Liver (tissue), 9 donors: ENCODE data around the gene DCC. TPM values are rescaled to one million over a fixed set of nuclear protein-coding genes. Genes with fewer than 3 reads are reported as not detected.

Experiments used
- DNase-seq: peaks from one replicate; pipeline ENCODE4 v3.0.0-alpha.2; 2017; ENCODE audit warnings: low spot score
- H3K27ac ChIP-seq, 2 donors: one replicate each; pipeline ENCODE4 v1.7.0; 2013; ENCODE audit warnings: inconsistent platforms in 2 of 2, low read length in 2 of 2, control low read depth in 1 of 2, low read depth in 1 of 2, mild to moderate bottlenecking in 1 of 2
- H3K27me3 ChIP-seq, 4 donors: one replicate each; pipeline versions ENCODE4 v1.6.1 to v1.7.0; 2013; ENCODE audit warnings: low read length in 3 of 4, inconsistent platforms in 1 of 4, mild to moderate bottlenecking in 1 of 4, moderate library complexity in 1 of 4; ENCODE audit not compliant: control insufficient read depth in 4 of 4, insufficient read depth in 4 of 4
- H3K36me3 ChIP-seq, 4 donors: one replicate each; pipeline versions ENCODE4 v1.6.1 to v1.7.0; 2013; ENCODE audit warnings: low read length in 3 of 4, mild to moderate bottlenecking in 3 of 4, low read depth in 1 of 4, moderate library complexity in 1 of 4; ENCODE audit not compliant: control insufficient read depth in 4 of 4, insufficient read depth in 3 of 4
- H3K4me1 ChIP-seq, 4 donors: one replicate each; pipeline versions ENCODE4 v1.6.1 to v1.7.0; 2013; ENCODE audit warnings: low read length in 3 of 4, mild to moderate bottlenecking in 3 of 4, moderate library complexity in 1 of 4; ENCODE audit not compliant: control insufficient read depth in 4 of 4, insufficient read depth in 4 of 4
- H3K4me3 ChIP-seq, 3 donors: one replicate each; pipeline versions ENCODE4 v1.6.1 to v1.7.0; 2013; ENCODE audit warnings: low read length in 3 of 3, control low read depth in 1 of 3, low read depth in 1 of 3, mild to moderate bottlenecking in 1 of 3
- H3K9ac ChIP-seq, 2 donors: one replicate each; pipeline ENCODE4 v1.7.0; 2013; ENCODE audit warnings: low read length in 2 of 2, mild to moderate bottlenecking in 2 of 2, moderate library complexity in 2 of 2, control low read depth in 1 of 2, low read depth in 1 of 2
- H3K9me3 ChIP-seq, 4 donors: one replicate each; pipeline versions ENCODE4 v1.6.1 to v1.7.0; 2013; ENCODE audit warnings: low read length in 3 of 4; ENCODE audit not compliant: control insufficient read depth in 4 of 4
- EGR1 ChIP-seq, 2 donors: IDR thresholded peaks; 2 replicates each; pipeline ENCODE4 v1.6.1; 2016 to 2018; ENCODE audit warnings: antibody characterized with exemption in 2 of 2, low read depth in 2 of 2
- FOXA1 ChIP-seq: IDR thresholded peaks from 2 replicates; pipeline ENCODE4 v1.6.1; 2016; ENCODE audit warnings: antibody characterized with exemption
- FOXA2 ChIP-seq: IDR thresholded peaks from 2 replicates; pipeline ENCODE4 v1.6.1; 2016; ENCODE audit warnings: antibody characterized with exemption
- GABPA ChIP-seq, 2 donors: IDR thresholded peaks in 1 of 2; conservative IDR thresholded peaks in 1 of 2; 2 replicates each; pipeline ENCODE4 v1.6.1; 2016; ENCODE audit warnings: antibody characterized with exemption in 2 of 2, mild to moderate bottlenecking in 1 of 2, moderate library complexity in 1 of 2
- HNF4A ChIP-seq, 2 donors: conservative IDR thresholded peaks; 2 replicates each; pipeline ENCODE4 v1.6.1; 2016; ENCODE audit warnings: antibody characterized with exemption in 2 of 2, mild to moderate bottlenecking in 2 of 2
- HNF4G ChIP-seq: IDR thresholded peaks from 2 replicates; pipeline ENCODE4 v1.6.1; 2016; ENCODE audit warnings: antibody characterized with exemption
- NR2F2 ChIP-seq: IDR thresholded peaks from 2 replicates; pipeline ENCODE4 v1.6.1; 2016; ENCODE audit warnings: antibody characterized with exemption
- RAD21 ChIP-seq, 2 donors: IDR thresholded peaks; 2 replicates each; pipeline ENCODE4 v1.6.1; 2016; ENCODE audit warnings: antibody characterized with exemption in 2 of 2, mild to moderate bottlenecking in 2 of 2
- SP1 ChIP-seq: IDR thresholded peaks from 2 replicates; pipeline ENCODE4 v1.6.1; 2018; ENCODE audit warnings: antibody characterized with exemption, mild to moderate bottlenecking
- TAF1 ChIP-seq: conservative IDR thresholded peaks from 2 replicates; pipeline ENCODE4 v1.6.1; 2016; ENCODE audit warnings: antibody characterized with exemption, mild to moderate bottlenecking
- YY1 ChIP-seq: IDR thresholded peaks from 2 replicates; pipeline ENCODE4 v1.6.1; 2016; ENCODE audit warnings: antibody characterized with exemption, mild to moderate bottlenecking
- WGBS: extraction: QIAGEN DNeasy Blood & Tissue Kit; methylation state at CpG from one replicate; pipeline ENCODE4 v1.1.7; 2013; 5-methylcytosine and 5-hydroxymethylcytosine counted together
- polyA plus RNA-seq, 2 donors: library from polyadenylated mRNA; stranded (reverse) in 1 of 2; unstranded in 1 of 2; fragments of 200-250 nt in 1 of 2; fragments of >200 nt in 1 of 2; fragmentation: Nextera tagmentation in 1 of 2; extraction: Ambion mirVana in 1 of 2; gene quantifications; one replicate each; pipeline versions ENCODE4 v1.2.1 to v1.2.3, GENCODE V29; 2013 to 2015
- total RNA-seq, 2 donors: library from RNA; depleted of rRNA; stranded (reverse); fragments of >200 nt; gene quantifications; one replicate each; pipeline ENCODE4 v1.2.3, GENCODE V29; 2014
- TF ChIP-seq, protein P1 (sequence below): IDR thresholded peaks from 2 replicates; pipeline ENCODE4 v1.6.1; 2016; ENCODE audit warnings: antibody characterized with exemption
- TF ChIP-seq, protein P2 (sequence below): IDR thresholded peaks from 2 replicates; pipeline ENCODE4 v1.6.1; 2016; ENCODE audit warnings: antibody characterized with exemption
- TF ChIP-seq, protein P3 (sequence below): IDR thresholded peaks from 2 replicates; pipeline ENCODE4 v1.6.1; 2016; ENCODE audit warnings: antibody characterized with exemption, mild to moderate bottlenecking
- TF ChIP-seq, protein P4 (sequence below): fragments of 150-350 bp; IDR thresholded peaks from 2 replicates; pipeline ENCODE4 v1.5.1; 2017; ENCODE audit warnings: improper control_type of control experiment, low read depth, low read length; ENCODE audit not compliant: missing input control
- donor health status: healthy.
- donor health status: healthy.
- donor health status: healthy.
- donor health status: healthy.
- donor health status: healthy.

Gene DCC
- total and polyA plus RNA-seq, 4 donors = under 0.01 to 0.03 TPM; not detected in 2

DNA sequence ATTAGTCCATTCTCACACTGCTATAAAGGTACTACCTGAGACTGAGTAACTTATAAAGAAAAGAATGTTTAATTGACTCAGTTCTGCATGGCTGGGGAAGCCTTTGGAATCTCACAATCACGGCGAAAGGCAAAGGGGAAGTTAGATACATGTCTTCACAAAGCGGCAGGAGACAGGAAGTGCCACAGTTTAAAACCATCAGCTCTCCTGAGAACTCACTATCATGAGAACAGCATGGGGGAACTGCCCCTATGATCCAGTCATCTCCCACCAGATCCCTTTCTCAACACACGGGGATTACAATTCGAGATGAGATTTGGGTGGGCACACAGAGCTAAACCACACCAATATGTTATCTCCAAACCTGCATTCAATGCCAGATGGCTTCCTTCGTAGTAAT lies 716.1 kb downstream of the DCC start:
- H3K9ac ChIP-seq = no peak overlapping the region
- TF ChIP-seq FOXA2 (no peak), RAD21 (IDR thresholded peaks at IDR 0.05) (no peak), HNF4G (no peak), EGR1 (IDR thresholded peaks at IDR 0.05; ENCODE audit: low read depth in 2 of 2) (no peak)
- H3K27ac ChIP-seq = no peak overlapping the region
- WGBS = 73% methylated on average over 6 of the region's 6 CpGs
- no peaks in the 10 kb centered on the region for H3K9me3 ChIP-seq
- no peak overlapping the region for H3K4me3 ChIP-seq
- H3K36me3 ChIP-seq = no peaks in the 10 kb centered on the region
- no peaks in the 10 kb centered on the region for H3K4me1 ChIP-seq
- no peaks in the 10 kb centered on the region for H3K27me3 ChIP-seq
- no peak for DNase-seq

DNA sequence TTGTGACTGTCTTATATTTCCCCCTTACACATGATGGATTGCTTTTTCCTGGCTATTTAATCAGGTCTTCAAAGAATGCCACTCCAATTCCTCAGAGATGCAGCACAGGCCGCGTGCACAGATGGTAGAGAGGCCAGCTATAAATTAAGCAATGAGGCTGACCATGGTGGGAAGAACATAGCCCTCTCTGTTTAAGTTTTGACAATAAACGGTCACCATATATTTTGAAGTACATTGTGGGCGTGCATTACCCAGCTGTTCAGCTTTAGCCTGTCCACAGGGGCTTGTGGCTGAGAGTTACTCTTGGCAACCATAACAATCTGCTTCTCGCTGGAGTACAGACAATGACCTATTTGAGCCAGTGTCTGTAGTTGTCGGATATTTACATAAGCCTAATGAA lies 730.8 kb downstream of the DCC start:
- Histone ChIP-seq H3K36me3 (no peaks in the 10 kb centered on the region), H3K27me3 (no peaks in the 10 kb centered on the region), H3K9ac (no peak overlapping the region), H3K4me1 (no peaks in the 10 kb centered on the region), H3K27ac (no peak overlapping the region), H3K4me3 (no peak overlapping the region), H3K9me3 (no peaks in the 10 kb centered on the region)
- DNase-seq = no peak
- 73% methylated on average over 6 of the region's 6 CpGs for WGBS
- TF ChIP-seq, protein P1, sequence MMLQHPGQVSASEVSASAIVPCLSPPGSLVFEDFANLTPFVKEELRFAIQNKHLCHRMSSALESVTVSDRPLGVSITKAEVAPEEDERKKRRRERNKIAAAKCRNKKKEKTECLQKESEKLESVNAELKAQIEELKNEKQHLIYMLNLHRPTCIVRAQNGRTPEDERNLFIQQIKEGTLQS = no peak
- TF ChIP-seq, protein P2, sequence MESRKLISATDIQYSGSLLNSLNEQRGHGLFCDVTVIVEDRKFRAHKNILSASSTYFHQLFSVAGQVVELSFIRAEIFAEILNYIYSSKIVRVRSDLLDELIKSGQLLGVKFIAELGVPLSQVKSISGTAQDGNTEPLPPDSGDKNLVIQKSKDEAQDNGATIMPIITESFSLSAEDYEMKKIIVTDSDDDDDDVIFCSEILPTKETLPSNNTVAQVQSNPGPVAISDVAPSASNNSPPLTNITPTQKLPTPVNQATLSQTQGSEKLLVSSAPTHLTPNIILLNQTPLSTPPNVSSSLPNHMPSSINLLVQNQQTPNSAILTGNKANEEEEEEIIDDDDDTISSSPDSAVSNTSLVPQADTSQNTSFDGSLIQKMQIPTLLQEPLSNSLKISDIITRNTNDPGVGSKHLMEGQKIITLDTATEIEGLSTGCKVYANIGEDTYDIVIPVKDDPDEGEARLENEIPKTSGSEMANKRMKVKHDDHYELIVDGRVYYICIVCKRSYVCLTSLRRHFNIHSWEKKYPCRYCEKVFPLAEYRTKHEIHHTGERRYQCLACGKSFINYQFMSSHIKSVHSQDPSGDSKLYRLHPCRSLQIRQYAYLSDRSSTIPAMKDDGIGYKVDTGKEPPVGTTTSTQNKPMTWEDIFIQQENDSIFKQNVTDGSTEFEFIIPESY = no peak
- TF ChIP-seq FOXA2 (no peak), RAD21 (IDR thresholded peaks at IDR 0.05) (no peak), SP1 (no peak), HNF4A (conservative IDR thresholded peaks at IDR 0.05) (no peak), FOXA1 (no peak), YY1 (no peak), HNF4G (no peak), TAF1 (no peak), GABPA (IDR thresholded peaks at IDR 0.05 in 1 of 2, conservative IDR thresholded peaks at IDR 0.05 in 1 of 2) (no peak), NR2F2 (no peak)
- TF ChIP-seq, protein P3, sequence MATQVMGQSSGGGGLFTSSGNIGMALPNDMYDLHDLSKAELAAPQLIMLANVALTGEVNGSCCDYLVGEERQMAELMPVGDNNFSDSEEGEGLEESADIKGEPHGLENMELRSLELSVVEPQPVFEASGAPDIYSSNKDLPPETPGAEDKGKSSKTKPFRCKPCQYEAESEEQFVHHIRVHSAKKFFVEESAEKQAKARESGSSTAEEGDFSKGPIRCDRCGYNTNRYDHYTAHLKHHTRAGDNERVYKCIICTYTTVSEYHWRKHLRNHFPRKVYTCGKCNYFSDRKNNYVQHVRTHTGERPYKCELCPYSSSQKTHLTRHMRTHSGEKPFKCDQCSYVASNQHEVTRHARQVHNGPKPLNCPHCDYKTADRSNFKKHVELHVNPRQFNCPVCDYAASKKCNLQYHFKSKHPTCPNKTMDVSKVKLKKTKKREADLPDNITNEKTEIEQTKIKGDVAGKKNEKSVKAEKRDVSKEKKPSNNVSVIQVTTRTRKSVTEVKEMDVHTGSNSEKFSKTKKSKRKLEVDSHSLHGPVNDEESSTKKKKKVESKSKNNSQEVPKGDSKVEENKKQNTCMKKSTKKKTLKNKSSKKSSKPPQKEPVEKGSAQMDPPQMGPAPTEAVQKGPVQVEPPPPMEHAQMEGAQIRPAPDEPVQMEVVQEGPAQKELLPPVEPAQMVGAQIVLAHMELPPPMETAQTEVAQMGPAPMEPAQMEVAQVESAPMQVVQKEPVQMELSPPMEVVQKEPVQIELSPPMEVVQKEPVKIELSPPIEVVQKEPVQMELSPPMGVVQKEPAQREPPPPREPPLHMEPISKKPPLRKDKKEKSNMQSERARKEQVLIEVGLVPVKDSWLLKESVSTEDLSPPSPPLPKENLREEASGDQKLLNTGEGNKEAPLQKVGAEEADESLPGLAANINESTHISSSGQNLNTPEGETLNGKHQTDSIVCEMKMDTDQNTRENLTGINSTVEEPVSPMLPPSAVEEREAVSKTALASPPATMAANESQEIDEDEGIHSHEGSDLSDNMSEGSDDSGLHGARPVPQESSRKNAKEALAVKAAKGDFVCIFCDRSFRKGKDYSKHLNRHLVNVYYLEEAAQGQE = no peak
- TF ChIP-seq, protein P4, sequence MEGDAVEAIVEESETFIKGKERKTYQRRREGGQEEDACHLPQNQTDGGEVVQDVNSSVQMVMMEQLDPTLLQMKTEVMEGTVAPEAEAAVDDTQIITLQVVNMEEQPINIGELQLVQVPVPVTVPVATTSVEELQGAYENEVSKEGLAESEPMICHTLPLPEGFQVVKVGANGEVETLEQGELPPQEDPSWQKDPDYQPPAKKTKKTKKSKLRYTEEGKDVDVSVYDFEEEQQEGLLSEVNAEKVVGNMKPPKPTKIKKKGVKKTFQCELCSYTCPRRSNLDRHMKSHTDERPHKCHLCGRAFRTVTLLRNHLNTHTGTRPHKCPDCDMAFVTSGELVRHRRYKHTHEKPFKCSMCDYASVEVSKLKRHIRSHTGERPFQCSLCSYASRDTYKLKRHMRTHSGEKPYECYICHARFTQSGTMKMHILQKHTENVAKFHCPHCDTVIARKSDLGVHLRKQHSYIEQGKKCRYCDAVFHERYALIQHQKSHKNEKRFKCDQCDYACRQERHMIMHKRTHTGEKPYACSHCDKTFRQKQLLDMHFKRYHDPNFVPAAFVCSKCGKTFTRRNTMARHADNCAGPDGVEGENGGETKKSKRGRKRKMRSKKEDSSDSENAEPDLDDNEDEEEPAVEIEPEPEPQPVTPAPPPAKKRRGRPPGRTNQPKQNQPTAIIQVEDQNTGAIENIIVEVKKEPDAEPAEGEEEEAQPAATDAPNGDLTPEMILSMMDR = no peak
